Thoracic aorta endothelial cell (primary cell): ENCODE results near the gene PCMT1. TPM values are rescaled to one million over a fixed set of nuclear protein-coding genes. Genes with fewer than 3 reads are reported as not detected.

ENCODE experiments used
- total RNA-seq: library from RNA; depleted of rRNA; stranded (reverse); fragments of >200 nt; gene quantifications from 2 replicates; pipeline ENCODE4 v1.2.3, GENCODE V29; 2012

PCMT1 gene
- total RNA-seq: 179 and 190 TPM in 2 replicates

DNA sequence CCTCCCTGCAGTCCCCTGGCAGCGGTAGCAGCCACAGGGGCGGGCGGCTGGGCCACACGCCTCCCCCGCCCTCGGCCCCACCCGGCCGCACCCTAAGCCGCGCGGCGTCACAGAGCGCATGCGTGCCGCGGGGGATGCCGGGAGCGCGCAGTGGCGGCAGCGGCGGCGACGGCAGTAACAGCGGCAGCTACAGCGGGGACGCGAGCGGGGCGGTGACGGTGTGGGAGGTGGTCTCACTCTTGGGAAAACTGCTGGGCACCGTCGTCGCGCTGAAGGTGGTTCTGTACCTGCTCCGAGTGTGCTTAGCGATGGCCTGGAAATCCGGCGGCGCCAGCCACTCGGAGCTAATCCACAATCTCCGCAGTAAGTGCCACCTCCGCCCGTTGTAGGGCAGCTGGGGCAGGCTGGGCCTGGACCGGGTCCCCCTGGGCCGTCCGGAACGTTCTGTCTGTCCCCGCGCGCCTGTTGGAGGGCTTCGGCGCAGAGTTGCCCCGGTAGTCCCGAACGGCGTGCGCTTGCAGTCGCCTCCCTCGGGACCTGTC is at the start of gene PCMT1:
PCMT1 (plus strand) TSS at position 148 of the 542 bp plus-strand sequence; CDS start at position 309, 161 bp downstream.

DNA sequence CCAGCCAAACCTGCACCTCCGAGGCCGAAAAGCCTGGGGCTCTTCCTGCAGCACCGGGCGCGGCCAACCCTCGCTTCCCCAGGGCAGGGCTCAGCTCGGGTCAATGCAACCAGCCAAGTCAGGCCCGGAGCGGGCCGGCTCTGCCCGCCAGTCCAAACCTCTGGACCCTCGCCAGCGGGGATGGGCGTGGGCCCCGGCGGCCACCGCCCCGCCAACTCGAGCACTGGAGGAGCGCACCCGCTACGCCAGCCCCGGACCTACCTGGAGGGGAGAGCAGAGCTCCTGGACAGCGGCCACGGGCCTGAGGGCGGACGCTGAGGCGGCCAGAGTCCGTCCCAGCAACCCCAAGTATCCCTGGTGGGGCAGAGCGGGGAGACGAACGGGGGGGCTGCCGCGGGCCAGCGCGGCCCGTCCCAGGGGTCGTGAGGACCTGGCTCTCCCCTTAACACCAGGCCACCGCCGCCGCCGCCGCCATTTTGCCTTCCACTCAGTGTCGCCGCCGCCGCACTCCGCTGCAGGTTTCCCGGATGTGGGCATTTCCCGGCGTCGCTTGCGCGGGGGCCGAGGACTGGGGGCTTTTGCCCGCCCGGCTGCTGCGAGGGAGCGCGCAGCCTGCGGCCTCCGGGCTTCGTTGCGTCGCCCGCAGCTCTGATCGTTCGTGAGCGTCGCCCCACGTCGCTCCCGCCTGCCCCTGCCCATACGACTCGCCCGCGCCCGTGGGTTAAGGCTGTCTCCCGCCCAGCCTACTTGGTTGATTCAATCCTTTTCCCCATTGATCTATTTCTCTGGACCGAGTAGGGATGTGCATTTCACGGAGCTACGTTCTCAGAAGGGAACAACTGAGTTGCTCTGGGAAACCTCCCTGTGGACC is 31.7 kb upstream of the PCMT1 start, which contains the start of gene LATS1:
LATS1 (minus strand) TSS at position 514 of the 871 bp plus-strand sequence. CDS start 15,975 bp downstream, outside the sequence.

DNA sequence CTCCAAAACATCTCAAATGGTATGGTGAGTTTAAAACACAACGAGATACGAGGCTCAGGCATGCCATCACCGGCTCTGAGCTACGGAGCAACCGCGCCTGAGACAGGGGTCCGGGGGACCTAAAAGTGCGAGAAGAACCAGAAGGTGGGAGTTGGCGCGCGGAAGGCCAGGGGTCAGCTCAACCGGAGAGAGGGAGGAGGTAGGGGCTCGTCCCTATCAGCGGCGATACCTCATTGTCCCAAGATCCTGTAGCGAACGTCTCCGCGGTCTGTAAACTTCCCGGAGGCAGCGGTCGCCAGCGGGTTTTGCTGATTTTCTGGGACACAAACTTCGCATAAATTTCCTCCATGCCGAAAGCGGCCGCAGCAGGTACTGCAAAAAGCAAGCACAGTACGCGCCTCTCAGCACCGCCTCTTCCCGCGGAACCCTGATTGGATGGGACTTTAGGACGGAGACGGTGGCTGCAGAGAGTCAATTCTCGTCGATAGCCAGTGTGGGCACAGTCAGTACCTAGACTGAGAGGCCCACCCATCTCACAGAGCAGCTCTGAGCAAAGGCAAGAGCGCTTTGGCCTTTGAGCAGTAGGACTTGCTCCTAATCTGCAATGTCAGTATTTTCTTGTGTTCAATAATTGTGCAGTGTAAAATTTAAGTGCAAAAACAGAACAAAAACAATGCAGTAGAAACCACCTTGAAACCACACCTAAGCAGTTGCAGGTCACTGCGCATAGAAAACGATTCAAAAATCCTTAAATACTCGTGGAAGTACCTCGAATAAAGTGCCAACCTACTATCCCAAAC is 3.2 kb upstream of the PCMT1 start, which contains the start of gene NUP43:
NUP43 (minus strand) TSS at position 383 of the 800 bp plus-strand sequence; CDS start at position 349, 34 bp downstream.

Other genes with a start within 250 kb of the PCMT1 start
- 43.5 and 49.1 TPM in 2 replicates for gene PPIL4, start 203.7 kb upstream of the PCMT1 start, total RNA-seq
- 55.4 and 59.3 TPM in 2 replicates for gene GINM1, start 183.4 kb upstream of the PCMT1 start, total RNA-seq
- gene KATNA1, start 101.0 kb upstream of the PCMT1 start, total RNA-seq: 29.5 and 30.6 TPM in 2 replicates
- gene LATS1, start 31.6 kb upstream of the PCMT1 start, total RNA-seq: 34.8 and 35.3 TPM in 2 replicates
- gene NUP43, start 3.2 kb upstream of the PCMT1 start, total RNA-seq: 54.3 and 68.4 TPM in 2 replicates
- 20.6 and 24.7 TPM in 2 replicates for gene LRP11, start 114.6 kb downstream of the PCMT1 start, total RNA-seq
- gene RAET1E, start 148.4 kb downstream of the PCMT1 start, total RNA-seq: 0.43 TPM in 1 of 2 replicates, not detected in the other
- gene RAET1G, start 173.4 kb downstream of the PCMT1 start, total RNA-seq: 0.27 and 0.43 TPM in 2 replicates
- gene ULBP2, start 192.3 kb downstream of the PCMT1 start, total RNA-seq: 6.5 TPM in 2 replicates
- gene ULBP1, start 214.2 kb downstream of the PCMT1 start, total RNA-seq: 0.43 and 1.1 TPM in 2 replicates